ENCODE results near the gene EFNA2. TPM values are rescaled to one million over a fixed set of nuclear protein-coding genes. Genes with fewer than 3 reads are reported as not detected.

Gene EFNA2
- total RNA-seq, 2 experiments from 2014 or later, result not detected

- peak overlapping the region; percentile 96 for H3K27ac Mint-ChIP-seq
- H3K36me3 Mint-ChIP-seq (ENCODE audit: low read depth), result peaks cover 37% of the 10 kb centered on the region
- H3K4me1 Mint-ChIP-seq (ENCODE audit: low read depth), result peaks cover 51% of the 10 kb centered on the region
- H3K9me3 Mint-ChIP-seq, result no peaks in the 10 kb centered on the region
- ChIA-PET POLR2A (interaction anchor here (1.2 to 3.5 kb wide), 5 partner anchors 9 to 173 kb away, joined by 4 to 22 read pairs (median 7); partner anchors contain the start of gene CIRBP), CTCF (interaction anchor here (16.1 kb wide), 1 partner anchor 15 kb away, joined by 449 read pairs; the partner anchor contains the start of gene ATP5F1D)
- intact Hi-C loops (cut with micrococcal nuclease), result no loop called here
- TF ChIP-seq, protein P1, sequence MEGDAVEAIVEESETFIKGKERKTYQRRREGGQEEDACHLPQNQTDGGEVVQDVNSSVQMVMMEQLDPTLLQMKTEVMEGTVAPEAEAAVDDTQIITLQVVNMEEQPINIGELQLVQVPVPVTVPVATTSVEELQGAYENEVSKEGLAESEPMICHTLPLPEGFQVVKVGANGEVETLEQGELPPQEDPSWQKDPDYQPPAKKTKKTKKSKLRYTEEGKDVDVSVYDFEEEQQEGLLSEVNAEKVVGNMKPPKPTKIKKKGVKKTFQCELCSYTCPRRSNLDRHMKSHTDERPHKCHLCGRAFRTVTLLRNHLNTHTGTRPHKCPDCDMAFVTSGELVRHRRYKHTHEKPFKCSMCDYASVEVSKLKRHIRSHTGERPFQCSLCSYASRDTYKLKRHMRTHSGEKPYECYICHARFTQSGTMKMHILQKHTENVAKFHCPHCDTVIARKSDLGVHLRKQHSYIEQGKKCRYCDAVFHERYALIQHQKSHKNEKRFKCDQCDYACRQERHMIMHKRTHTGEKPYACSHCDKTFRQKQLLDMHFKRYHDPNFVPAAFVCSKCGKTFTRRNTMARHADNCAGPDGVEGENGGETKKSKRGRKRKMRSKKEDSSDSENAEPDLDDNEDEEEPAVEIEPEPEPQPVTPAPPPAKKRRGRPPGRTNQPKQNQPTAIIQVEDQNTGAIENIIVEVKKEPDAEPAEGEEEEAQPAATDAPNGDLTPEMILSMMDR (IDR thresholded peaks at IDR 0.05), result no peak
- H3K4me3 Mint-ChIP-seq, result peak overlapping the region; percentile 98
- ATAC-seq (no peak), DNase-seq (peak; percentile 38)
- H3K27me3 Mint-ChIP-seq, result no peaks in the 10 kb centered on the region
Measured at GRCh38 chr19:1258707-1259205, 26.9 kb upstream of the EFNA2 start.

- Mint-ChIP-seq H3K27ac (peak overlapping the region; percentile 96), H3K4me1 (ENCODE audit: low read depth) (peaks cover 51% of the 10 kb centered on the region), H3K9me3 (no peaks in the 10 kb centered on the region), H3K36me3 (ENCODE audit: low read depth) (peaks cover 36% of the 10 kb centered on the region), H3K27me3 (no peaks in the 10 kb centered on the region), H3K4me3 (peak overlapping the region; percentile 98)
- ChIA-PET CTCF (interaction anchor here (16.1 kb wide), 1 partner anchor 15 kb away, joined by 449 read pairs; the partner anchor contains the start of gene ATP5F1D), POLR2A (interaction anchor here (1.2 to 3.5 kb wide), 5 partner anchors 8 to 174 kb away, joined by 4 to 22 read pairs (median 7); partner anchors contain the start of gene CIRBP)
- ATAC-seq (peak; percentile 40), DNase-seq (peak; percentile 82)
- intact Hi-C loops (cut with micrococcal nuclease), result no loop called here
- TF ChIP-seq, protein P1 (IDR thresholded peaks at IDR 0.05), result no peak
Measured at GRCh38 chr19:1259206-1259875, 26.3 kb upstream of the EFNA2 start.

DNA sequence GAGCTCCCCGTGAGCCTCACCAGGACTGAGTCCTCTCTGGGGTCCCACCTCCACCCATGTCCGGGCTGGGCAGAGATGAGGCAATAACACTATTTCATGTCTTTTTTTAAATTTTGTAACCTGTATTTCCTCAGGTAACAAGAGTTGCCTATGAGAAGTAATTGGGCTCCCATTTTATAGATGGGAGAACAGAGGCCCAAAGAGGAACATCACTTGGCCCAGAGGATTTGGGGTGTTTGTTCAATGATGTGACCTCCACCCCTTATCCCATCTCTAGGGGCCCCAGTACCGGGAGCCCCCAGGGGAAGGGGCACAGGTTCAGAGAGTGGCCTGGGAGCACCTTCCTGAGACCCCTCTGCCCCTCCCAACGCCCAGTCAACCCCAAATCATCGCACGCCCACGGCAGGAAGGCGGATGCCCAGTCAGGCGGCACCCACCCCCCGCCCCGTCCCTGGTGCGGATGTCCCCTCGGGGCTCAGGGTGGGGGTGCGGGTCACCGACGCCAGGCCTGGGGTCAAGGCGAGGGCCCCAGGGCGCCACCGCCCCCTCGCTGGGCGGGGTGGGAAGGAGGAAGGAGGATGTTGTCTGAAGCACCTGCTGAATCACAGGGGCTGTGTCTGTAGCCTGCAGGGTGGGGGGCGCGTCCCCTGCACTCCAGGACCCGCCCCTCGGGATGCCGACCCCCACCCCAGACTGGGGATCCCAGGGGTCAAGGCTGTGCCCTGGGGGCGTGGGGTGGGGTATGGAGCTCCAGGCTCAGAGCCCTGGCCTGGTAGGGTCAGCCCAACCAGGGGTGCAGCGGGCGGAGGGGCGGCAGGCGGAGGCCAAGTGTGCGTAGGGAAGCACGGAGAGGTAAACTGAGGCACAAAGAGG is 25.6 kb upstream of the EFNA2 start:
- POLR2A ChIA-PET, result interaction anchor here (1.2 to 3.5 kb wide), 6 partner anchors 8 to 174 kb away, joined by 4 to 22 read pairs (median 8); partner anchors contain the start of gene CIRBP
- no peaks in the 10 kb centered on the region for H3K27me3 Mint-ChIP-seq
- ATAC-seq, result peak; percentile 31
- peak overlapping the region; percentile 98 for H3K4me3 Mint-ChIP-seq
- peak overlapping the region; percentile 96 for H3K27ac Mint-ChIP-seq
- H3K36me3 Mint-ChIP-seq (ENCODE audit: low read depth), result peaks cover 32% of the 10 kb centered on the region
- peak; percentile 83 for DNase-seq
- intact Hi-C loops (cut with micrococcal nuclease), result no loop called here
- CTCF ChIA-PET, result interaction anchor here (0.8 to 16.1 kb wide), 2 partner anchors 9 to 16 kb away, joined by 3 to 449 read pairs; partner anchors contain the start of genes ATP5F1D and CIRBP
- no peaks in the 10 kb centered on the region for H3K9me3 Mint-ChIP-seq
- TF ChIP-seq, protein P1 (IDR thresholded peaks at IDR 0.05), result no peak
- peaks cover 50% of the 10 kb centered on the region for H3K4me1 Mint-ChIP-seq (ENCODE audit: low read depth)

DNA sequence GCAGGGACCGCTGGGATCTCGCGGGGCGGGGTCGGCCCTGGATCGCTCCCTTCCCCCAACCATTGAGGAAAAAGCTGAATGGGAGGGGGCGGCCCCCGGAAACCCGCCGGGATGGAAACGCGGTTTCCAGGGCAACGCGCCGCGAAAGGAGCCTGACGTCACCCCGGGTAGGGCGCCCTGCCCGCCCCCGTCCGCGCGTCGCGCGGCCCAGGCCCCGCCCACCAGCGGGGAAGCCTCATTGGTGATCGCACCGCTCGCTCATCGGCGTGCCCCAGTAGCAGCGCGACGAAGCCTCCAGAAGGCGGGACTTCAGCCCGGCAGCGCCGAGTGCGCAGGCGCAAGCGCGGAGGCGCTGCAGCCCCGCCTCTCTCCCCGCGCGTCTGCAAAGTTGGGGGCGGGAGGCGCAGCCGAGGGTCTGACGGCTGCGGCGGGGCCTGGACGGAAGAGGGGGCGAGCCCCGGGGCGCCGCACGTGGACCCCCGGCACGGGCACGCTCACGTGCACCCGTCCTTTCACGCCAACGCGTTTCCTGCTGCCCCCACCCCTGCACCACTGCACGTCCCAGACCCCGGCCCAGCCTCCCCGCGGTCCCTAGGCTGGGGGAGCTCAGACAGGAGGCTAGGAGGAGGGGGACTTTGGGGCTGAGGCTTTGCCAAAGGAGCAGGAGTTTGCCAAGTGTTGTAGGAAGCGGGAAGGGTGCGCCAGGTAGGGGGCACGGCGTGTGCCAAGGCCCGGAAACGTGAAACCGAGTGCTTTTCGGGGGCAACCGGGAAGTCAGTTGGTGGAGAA is 24.7 kb upstream of the EFNA2 start:
- peak; percentile 81 for ATAC-seq
- H3K4me1 Mint-ChIP-seq (ENCODE audit: low read depth), result peaks cover 55% of the 10 kb centered on the region
- TF ChIP-seq, protein P1 (IDR thresholded peaks at IDR 0.05), result no peak

More for the DNA sequence above, 24.7 kb upstream of the EFNA2 start:
- Mint-ChIP-seq H3K4me3 (peak overlapping the region; percentile 98), H3K36me3 (ENCODE audit: low read depth) (peaks cover 26% of the 10 kb centered on the region), H3K9me3 (no peaks in the 10 kb centered on the region), H3K27me3 (no peaks in the 10 kb centered on the region), H3K27ac (peak overlapping the region; percentile 93)
- ChIA-PET CTCF (interaction anchor here (0.8 to 16.1 kb wide), 2 partner anchors 8 to 17 kb away, joined by 3 to 449 read pairs; partner anchors contain the start of genes ATP5F1D and CIRBP), POLR2A (interaction anchor here (0.7 to 3.5 kb wide), 10 partner anchors 8 to 175 kb away, joined by 3 to 22 read pairs (median 6); partner anchors contain the start of genes CIRBP and FAM174C)
- intact Hi-C loops (cut with micrococcal nuclease), result no loop called here
- DNase-seq, result peak; percentile 97

All from activated CD8-positive, alpha-beta T cell treated with anti-CD3 and anti-CD28 coated beads for 36 hours (primary cell).